SU-DHL-6 (cell line): ENCODE results near the gene OR10A7.

Experiments used
- EZH2phosphoT487 ChIP-seq: fragments of 200-600 bp; sonication (generic), shearing (Covaris generic); conservative IDR thresholded peaks from 2 replicates; pipeline ENCODE4 v1.6.1; 2018; ENCODE audit warnings: mild to moderate bottlenecking, antibody characterized with exemption, low read length, moderate library complexity, mixed read lengths
- TF ChIP-seq, protein P1 (sequence below): fragments of 200-600 bp; sonication (generic); IDR thresholded peaks from one replicate; pipeline ENCODE4 v1.5.1; 2017; ENCODE audit warnings: antibody characterized with exemption, mild to moderate bottlenecking, low read length, moderate library complexity; ENCODE audit not compliant: insufficient read depth, poor library complexity, severe bottlenecking

GRCh38 chr12:55188974-55189556 lies 31.8 kb upstream of the OR10A7 start:
- TF ChIP-seq, protein P1, sequence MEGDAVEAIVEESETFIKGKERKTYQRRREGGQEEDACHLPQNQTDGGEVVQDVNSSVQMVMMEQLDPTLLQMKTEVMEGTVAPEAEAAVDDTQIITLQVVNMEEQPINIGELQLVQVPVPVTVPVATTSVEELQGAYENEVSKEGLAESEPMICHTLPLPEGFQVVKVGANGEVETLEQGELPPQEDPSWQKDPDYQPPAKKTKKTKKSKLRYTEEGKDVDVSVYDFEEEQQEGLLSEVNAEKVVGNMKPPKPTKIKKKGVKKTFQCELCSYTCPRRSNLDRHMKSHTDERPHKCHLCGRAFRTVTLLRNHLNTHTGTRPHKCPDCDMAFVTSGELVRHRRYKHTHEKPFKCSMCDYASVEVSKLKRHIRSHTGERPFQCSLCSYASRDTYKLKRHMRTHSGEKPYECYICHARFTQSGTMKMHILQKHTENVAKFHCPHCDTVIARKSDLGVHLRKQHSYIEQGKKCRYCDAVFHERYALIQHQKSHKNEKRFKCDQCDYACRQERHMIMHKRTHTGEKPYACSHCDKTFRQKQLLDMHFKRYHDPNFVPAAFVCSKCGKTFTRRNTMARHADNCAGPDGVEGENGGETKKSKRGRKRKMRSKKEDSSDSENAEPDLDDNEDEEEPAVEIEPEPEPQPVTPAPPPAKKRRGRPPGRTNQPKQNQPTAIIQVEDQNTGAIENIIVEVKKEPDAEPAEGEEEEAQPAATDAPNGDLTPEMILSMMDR = peak; percentile 68
- no peak for TF ChIP-seq EZH2phosphoT487
